Measurements from ENCODE around the gene KRTAP2-3.

The KRTAP2-3 gene

GRCh38 chr17:41009301-41009760 lies 50.6 kb downstream of the KRTAP2-3 start:
- no peak for DNase-seq (ENCODE audit: low read depth, low spot score)
- no peak overlapping the region for H3K4me3 ChIP-seq (ENCODE audit: low read length)

All from Jurkat, Clone E6-1 (cell line).